SK-N-SH (cell line): ENCODE measurements around the gene ZNF599.

Experiments
- CTCF ChIP-seq: fragments of 200-600 bp; sonication (generic); IDR thresholded peaks from 2 replicates; pipeline ENCODE4 v1.6.1; 2017; ENCODE audit warnings: antibody characterized with exemption, mild to moderate bottlenecking, moderate library complexity
- EP300 ChIP-seq, 2 experiments: IDR thresholded peaks; 2 replicates each; pipeline versions ENCODE4 v1.4.0 to v1.6.1; 2012; ENCODE audit warnings: borderline replicate concordance in 1 of 2, low read depth in 1 of 2, low read length in 1 of 2
- FOSL2 ChIP-seq: IDR thresholded peaks from 2 replicates; pipeline ENCODE4 v1.4.0; 2012; ENCODE audit warnings: low read depth, mild to moderate bottlenecking, moderate library complexity, borderline replicate concordance
- POLR2AphosphoS5 ChIP-seq: IDR thresholded peaks from 2 replicates; pipeline ENCODE4 v1.6.1; 2012; ENCODE audit warnings: low read depth, low read length
- TCF12 ChIP-seq: IDR thresholded peaks from 2 replicates; pipeline ENCODE4 v1.4.0; 2012
- TEAD4 ChIP-seq: IDR thresholded peaks from 2 replicates; pipeline ENCODE4 v1.4.0; 2012; ENCODE audit warnings: mild to moderate bottlenecking, borderline replicate concordance; ENCODE audit not compliant: insufficient read depth
- USF1 ChIP-seq: IDR thresholded peaks from 2 replicates; pipeline ENCODE4 v1.4.0; 2012; ENCODE audit warnings: low read depth, borderline replicate concordance
- TF ChIP-seq, protein P1 (sequence below): fragments of 150-350 bp; IDR thresholded peaks from 2 replicates; pipeline ENCODE4 v1.6.1; 2017; ENCODE audit warnings: antibody characterized with exemption, low read length, low read depth, borderline replicate concordance

GRCh38 chr19:34774857-34775256, 1.8 kb upstream of the ZNF599 start:
- TF ChIP-seq, protein P1, sequence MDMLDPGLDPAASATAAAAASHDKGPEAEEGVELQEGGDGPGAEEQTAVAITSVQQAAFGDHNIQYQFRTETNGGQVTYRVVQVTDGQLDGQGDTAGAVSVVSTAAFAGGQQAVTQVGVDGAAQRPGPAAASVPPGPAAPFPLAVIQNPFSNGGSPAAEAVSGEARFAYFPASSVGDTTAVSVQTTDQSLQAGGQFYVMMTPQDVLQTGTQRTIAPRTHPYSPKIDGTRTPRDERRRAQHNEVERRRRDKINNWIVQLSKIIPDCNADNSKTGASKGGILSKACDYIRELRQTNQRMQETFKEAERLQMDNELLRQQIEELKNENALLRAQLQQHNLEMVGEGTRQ = no peak
- no peak for TF ChIP-seq EP300 (IDR thresholded peaks at IDR 0.05; ENCODE audit: borderline replicate concordance in 1 of 2, low read depth in 1 of 2, low read length in 1 of 2)
- TF ChIP-seq CTCF = no peak
- no peak for TF ChIP-seq FOSL2
- no peak for TF ChIP-seq TEAD4
- TF ChIP-seq USF1 = no peak
- no peak for TF ChIP-seq TCF12
- no peak for TF ChIP-seq POLR2AphosphoS5
